GM18951 (cell line): ENCODE measurements around the gene CREB3L4.
A peak's percentile ranks its signal among the peaks of the same experiment; 100 is the strongest.
"Not testable (repeated sequence)": the region's sequence is repeated elsewhere in the genome, so short reads cannot be mapped to it uniquely, and the experiment has no call there.

Experiments
- POLR2A ChIP-seq: IDR thresholded peaks from 4 replicates; pipeline ENCODE4 v1.6.1; 2011; ENCODE audit warnings: mild to moderate bottlenecking; ENCODE audit not compliant: insufficient read length, insufficient read depth; ENCODE audit errors: extremely low read depth
- in situ Hi-C: fragments of 300-500 bp; cut with MboI; formaldehyde crosslinking; loops from one replicate; pipeline ENCODE4 v1.12.0; 2022; ENCODE audit warnings: low sequenced_read_pairs, mixed read lengths, inconsistent platforms; ENCODE audit not compliant: unreplicated experiment

The CREB3L4 gene

GRCh38 chr1:153990468-153991150 is 22.9 kb downstream of the CREB3L4 start, which contains the start of gene RPS27:
TSS of gene RPS27 (plus strand) at chr1:153990762. CDS start at chr1:153990797, 35 bp downstream.
- in situ Hi-C loops, result loop anchor here (25.0 kb wide), 1 partner anchor 478 kb away; no protein-coding TSS in a partner anchor
- TF ChIP-seq POLR2A, result peak; percentile 100

GRCh38 chr1:153991151-153991630 is 23.5 kb downstream of the CREB3L4 start:
- in situ Hi-C loops, result loop anchor here (25.0 kb wide), 1 partner anchor 479 kb away; no protein-coding TSS in a partner anchor
- TF ChIP-seq POLR2A, result no peak

GRCh38 chr1:153991806-153992205 is 24.1 kb downstream of the CREB3L4 start:
- no peak for TF ChIP-seq POLR2A
- in situ Hi-C loops, result loop anchor here (25.0 kb wide), 1 partner anchor 480 kb away; no protein-coding TSS in a partner anchor

- TF ChIP-seq POLR2A, result peak; percentile 20
- in situ Hi-C loops, result loop anchor here (25.0 kb wide), 1 partner anchor 483 kb away; no protein-coding TSS in a partner anchor
Observed at GRCh38 chr1:153995202-153995601, 27.5 kb downstream of the CREB3L4 start.

GRCh38 chr1:153995640-153996039 is 27.9 kb downstream of the CREB3L4 start:
- TF ChIP-seq POLR2A, result peak; percentile 1
- in situ Hi-C loops, result loop anchor here (25.0 kb wide), 1 partner anchor 483 kb away; no protein-coding TSS in a partner anchor

GRCh38 chr1:153996882-153997281 is 29.2 kb downstream of the CREB3L4 start:
- in situ Hi-C loops, result loop anchor here (25.0 kb wide), 1 partner anchor 485 kb away; no protein-coding TSS in a partner anchor

GRCh38 chr1:154000420-154000819 is 32.7 kb downstream of the CREB3L4 start:
- in situ Hi-C loops, result no loop called here
- TF ChIP-seq POLR2A, result no peak

- in situ Hi-C loops, result no loop called here
Observed at GRCh38 chr1:154006136-154006535, 38.4 kb downstream of the CREB3L4 start.

GRCh38 chr1:154012129-154012528 is 44.4 kb downstream of the CREB3L4 start:
- in situ Hi-C loops, result no loop called here
- TF ChIP-seq POLR2A, result no peak

More at GRCh38 chr1:154006136-154006535, 38.4 kb downstream of the CREB3L4 start:
- TF ChIP-seq POLR2A, result no peak

- in situ Hi-C loops, result not testable (repeated sequence)
Observed at GRCh38 chr1:154012543-154012942, 44.8 kb downstream of the CREB3L4 start.

GRCh38 chr1:154014154-154014907 is 46.6 kb downstream of the CREB3L4 start:
- TF ChIP-seq POLR2A, result no peak
- in situ Hi-C loops, result no loop called here

GRCh38 chr1:154019269-154019668 is 51.6 kb downstream of the CREB3L4 start:
- in situ Hi-C loops, result no loop called here
- TF ChIP-seq POLR2A, result no peak

GRCh38 chr1:154019940-154020339 is 52.2 kb downstream of the CREB3L4 start:
- no peak for TF ChIP-seq POLR2A
- in situ Hi-C loops, result no loop called here
